ENCODE data around the gene ACSBG1. TPM values are rescaled to one million over a fixed set of nuclear protein-coding genes. Genes with fewer than 3 reads are reported as not detected.

Gene ACSBG1
- total and polyA plus RNA-seq, 10 donors: 0.16 to 0.33 (median 0.25) TPM; not detected in 4

GRCh38 chr15:78125267-78125666 is 109.1 kb downstream of the ACSBG1 start:
- intact Hi-C loops (cut with DNase I; ENCODE audit: low total_unique reads): no loop called here
- Histone ChIP-seq H3K4me3 (no peak overlapping the region), H3K4me1 (peaks cover 0 to 1% (median 0%) of the 10 kb centered on the region in 6 donors), H3K27me3 (replicated peaks in 1 of 7) (no peaks in the 10 kb centered on the region), H3K9me3 (no peaks in the 10 kb centered on the region), H3K27ac (no peak overlapping the region), H3K36me3 (no peaks in the 10 kb centered on the region)
- WGBS, 5 donors: 81 to 95% (median 83%) methylated on average over 3 of the region's 3 CpGs
- no peak for DNase-seq
- TF ChIP-seq POLR2AphosphoS5 (IDR thresholded peaks at IDR 0.05) (no peak), POLR2A (IDR thresholded peaks at IDR 0.05) (no peak), CTCF (IDR thresholded peaks at IDR 0.05 in 8 of 11, conservative IDR thresholded peaks at IDR 0.05 in 3 of 11) (no peak)

GRCh38 chr15:78120523-78120922 is 113.8 kb downstream of the ACSBG1 start:
- H3K4me1 ChIP-seq: no peaks in the 10 kb centered on the region
- WGBS, 5 donors: 87 to 93% (median 90%) methylated on average over 4 to 5 of the region's 5 CpGs
- no peak overlapping the region for H3K4me3 ChIP-seq
- H3K27ac ChIP-seq: no peak overlapping the region
- no peaks in the 10 kb centered on the region for H3K27me3 ChIP-seq (replicated peaks in 1 of 7)
- no peaks in the 10 kb centered on the region for H3K9me3 ChIP-seq
- intact Hi-C loops (cut with DNase I; ENCODE audit: low total_unique reads): no loop called here
- DNase-seq: no peak
- no peaks in the 10 kb centered on the region for H3K36me3 ChIP-seq
- TF ChIP-seq POLR2AphosphoS5 (IDR thresholded peaks at IDR 0.05): no peak
- TF ChIP-seq CTCF (IDR thresholded peaks at IDR 0.05 in 8 of 11, conservative IDR thresholded peaks at IDR 0.05 in 3 of 11): no peak
- TF ChIP-seq POLR2A (IDR thresholded peaks at IDR 0.05): no peak

Other genes with a start within 250 kb of the ACSBG1 start
- 100 to 1,000 TPM in 5 of 7 donors, 10 to 100 TPM in 2; 88.7 to 131 (median 106) TPM for gene TBC1D2B, start 156.9 kb downstream of the ACSBG1 start, total RNA-seq
- 10 to 100 TPM in 2 of 3 donors, 1 to 10 TPM in 1; 9.4 to 19.4 (median 10.0) TPM for gene TBC1D2B, start 156.9 kb downstream of the ACSBG1 start, polyA plus RNA-seq
- not detected for gene SH2D7, start 142.0 kb downstream of the ACSBG1 start, total RNA-seq
- gene SH2D7, start 142.0 kb downstream of the ACSBG1 start, polyA plus RNA-seq: not detected
- gene CIB2, start 103.1 kb downstream of the ACSBG1 start, total RNA-seq: 1 to 10 TPM; 1.0 to 5.0 (median 3.5) TPM
- gene CIB2, start 103.1 kb downstream of the ACSBG1 start, polyA plus RNA-seq: 1 to 10 TPM; 1.7 to 3.2 (median 3.1) TPM
- gene IDH3A, start 85.2 kb downstream of the ACSBG1 start, total RNA-seq: 10 to 100 TPM; 63.9 to 90.7 (median 74.0) TPM
- 10 to 100 TPM; 27.6 to 36.5 (median 31.7) TPM for gene IDH3A, start 85.2 kb downstream of the ACSBG1 start, polyA plus RNA-seq
- gene DNAJA4, start 30.0 kb upstream of the ACSBG1 start, total RNA-seq: 10 to 100 TPM; 12.7 to 51.7 (median 18.1) TPM
- 10 to 100 TPM in 1 of 3 donors, 1 to 10 TPM in 2; 6.0 to 10.5 (median 7.2) TPM for gene DNAJA4, start 30.0 kb upstream of the ACSBG1 start, polyA plus RNA-seq
- 10 to 100 TPM; 33.3 to 60.6 (median 40.5) TPM for gene SKIC8, start 65.0 kb upstream of the ACSBG1 start, total RNA-seq
- 10 to 100 TPM; 41.2 to 52.3 (median 42.1) TPM for gene SKIC8, start 65.0 kb upstream of the ACSBG1 start, polyA plus RNA-seq
- 100 to 1,000 TPM in 1 of 7 donors, 10 to 100 TPM in 6; 18.7 to 159 (median 30.8) TPM for gene CRABP1, start 105.8 kb upstream of the ACSBG1 start, total RNA-seq
- 10 to 100 TPM in 1 of 3 donors, 1 to 10 TPM in 2; 3.5 to 29.1 (median 6.3) TPM for gene CRABP1, start 105.8 kb upstream of the ACSBG1 start, polyA plus RNA-seq
- gene IREB2, start 203.7 kb upstream of the ACSBG1 start, total RNA-seq: 10 to 100 TPM; 49.9 to 92.6 (median 71.9) TPM
- gene IREB2, start 203.7 kb upstream of the ACSBG1 start, polyA plus RNA-seq: 10 to 100 TPM in 1 of 3 donors, 1 to 10 TPM in 2; 8.6 to 15.0 (median 9.6) TPM

All from spleen (tissue), 11 donors.